Measurements from ENCODE around the gene MRPS11.
"Not testable (repeated sequence)": the region's sequence is repeated elsewhere in the genome, so short reads cannot be mapped to it uniquely, and the experiment has no call there.

Gene MRPS11

GRCh38 chr15:88513195-88513594, 45.7 kb downstream of the MRPS11 start:
- Histone ChIP-seq H3K36me3 (peaks cover 43 to 76% (median 59%) of the 10 kb centered on the region in 11 experiments), H4K20me1 (no peaks in the 10 kb centered on the region), H3K9ac (no peak overlapping the region), H3K9me3 (replicated peaks in 1 of 11) (no peaks in the 10 kb centered on the region), H3K27me3 (no peaks in the 10 kb centered on the region), H3K4me3 (no peak overlapping the region), H3K27ac (no peak overlapping the region), H3K4me1 (peaks cover 0 to 10% (median 0%) of the 10 kb centered on the region in 10 experiments; a peak in 3 of 20 replicates), H3K4me2 (no peak overlapping the region)
- no peak for TF ChIP-seq Cebpa-rat (IDR thresholded peaks at IDR 0.05)

DNA sequence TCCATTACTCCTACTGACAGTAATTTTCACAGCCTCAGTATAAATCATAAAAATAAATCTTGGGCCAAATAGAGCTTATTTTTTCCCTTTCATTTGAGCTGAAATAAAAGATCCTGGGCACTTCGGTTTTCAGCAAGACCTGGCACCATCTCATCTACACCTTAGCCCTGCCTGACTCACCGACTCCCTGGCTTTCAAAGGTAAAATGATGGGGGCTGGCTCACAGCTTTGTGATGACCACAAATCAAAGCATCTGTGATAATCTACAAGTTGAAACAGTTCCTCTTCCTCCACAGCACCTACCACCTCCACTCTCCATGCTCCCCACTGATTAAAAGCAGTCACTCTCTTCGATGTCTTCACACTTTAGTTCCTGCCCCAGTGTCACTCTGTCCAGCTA, 51.4 kb downstream of the MRPS11 start:
- H4K20me1 ChIP-seq, result no peaks in the 10 kb centered on the region
- peaks cover 10 to 52% (median 23%) of the 10 kb centered on the region in 11 experiments; a peak in 17 of 22 replicates for H3K36me3 ChIP-seq
- no peak overlapping the region for H3K9ac ChIP-seq
- TF ChIP-seq Cebpa-rat (IDR thresholded peaks at IDR 0.05), result no peak
- H3K27ac ChIP-seq, result no peak overlapping the region
- H3K4me2 ChIP-seq, result no peak overlapping the region
- no peaks in the 10 kb centered on the region for H3K4me1 ChIP-seq
- no peaks in the 10 kb centered on the region for H3K27me3 ChIP-seq
- no peak overlapping the region for H3K4me3 ChIP-seq
- H3K9me3 ChIP-seq (replicated peaks in 1 of 11), result peaks cover 0 to 11% (median 8%) of the 10 kb centered on the region in 11 experiments; a peak in 12 of 22 replicates

- not testable (repeated sequence) for H3K4me1 ChIP-seq, H3K4me2 ChIP-seq, H3K9ac ChIP-seq, H3K27ac ChIP-seq, H3K27me3 ChIP-seq, H4K20me1 ChIP-seq, H3K4me3 ChIP-seq
- H3K36me3 ChIP-seq, result peaks cover 41 to 71% (median 48%) of the 10 kb centered on the region in 11 experiments
- H3K9me3 ChIP-seq (replicated peaks in 1 of 11), result peaks cover 11 to 34% (median 25%) of the 10 kb centered on the region in 11 experiments; a peak in 19 of 22 replicates
Measured at GRCh38 chr15:88524094-88524493, 56.6 kb downstream of the MRPS11 start.

- no peak for TF ChIP-seq Cebpa-rat (IDR thresholded peaks at IDR 0.05)
- Histone ChIP-seq H3K36me3 (peaks cover 52 to 85% (median 61%) of the 10 kb centered on the region in 11 experiments), H3K27me3 (no peaks in the 10 kb centered on the region), H3K9me3 (replicated peaks in 1 of 11) (peaks cover 11 to 34% (median 25%) of the 10 kb centered on the region in 11 experiments; a peak in 19 of 22 replicates), H3K4me2 (no peak overlapping the region), H3K27ac (no peak overlapping the region), H4K20me1 (no peaks in the 10 kb centered on the region), H3K4me3 (no peak overlapping the region), H3K9ac (no peak overlapping the region), H3K4me1 (no peaks in the 10 kb centered on the region)
Measured at GRCh38 chr15:88525418-88525817, 57.9 kb downstream of the MRPS11 start.

- H3K4me3 ChIP-seq, result no peak overlapping the region
- H3K4me2 ChIP-seq, result no peak overlapping the region
- H3K9me3 ChIP-seq (replicated peaks in 1 of 11), result peaks cover 11 to 34% (median 25%) of the 10 kb centered on the region in 11 experiments; a peak in 19 of 22 replicates
- no peaks in the 10 kb centered on the region for H3K27me3 ChIP-seq
- no peaks in the 10 kb centered on the region for H3K4me1 ChIP-seq
- no peak overlapping the region for H3K9ac ChIP-seq
- H3K36me3 ChIP-seq, result peaks cover 62 to 90% (median 70%) of the 10 kb centered on the region in 11 experiments
- H4K20me1 ChIP-seq, result no peaks in the 10 kb centered on the region
- no peak overlapping the region for H3K27ac ChIP-seq
- TF ChIP-seq Cebpa-rat (IDR thresholded peaks at IDR 0.05), result no peak
Measured at GRCh38 chr15:88526247-88526879, 58.9 kb downstream of the MRPS11 start.

DNA sequence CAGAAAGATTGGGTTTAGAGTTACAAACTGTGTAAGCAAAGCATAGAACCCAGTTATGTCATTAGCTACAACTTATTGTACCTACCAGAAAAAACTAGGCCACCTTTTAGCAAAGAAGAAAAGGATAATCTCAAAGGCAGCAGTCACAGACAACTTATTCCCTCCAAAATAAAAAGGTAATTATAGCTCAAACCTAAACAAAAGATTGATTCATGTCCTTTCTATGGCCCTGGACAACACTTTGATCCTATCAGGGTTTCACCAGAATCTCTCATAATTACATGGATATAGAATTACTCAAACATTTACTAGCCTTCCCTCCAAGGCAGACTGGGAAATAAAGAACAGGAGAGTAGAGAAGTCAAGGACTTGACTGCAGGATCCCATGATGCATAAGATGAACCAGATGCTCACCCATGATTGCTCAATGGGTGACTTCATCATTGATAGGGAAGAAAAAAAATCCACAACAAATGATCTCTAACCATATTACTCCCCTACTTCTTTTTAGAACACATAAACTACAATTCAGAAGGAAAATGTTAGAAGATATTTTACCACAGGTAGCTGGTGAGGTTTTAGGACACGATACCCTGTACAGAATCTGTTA, 61.6 kb downstream of the MRPS11 start:
- H3K36me3 ChIP-seq, result peaks cover 57 to 83% (median 70%) of the 10 kb centered on the region in 11 experiments

More for the DNA sequence above, 61.6 kb downstream of the MRPS11 start:
- peaks cover 11 to 34% (median 22%) of the 10 kb centered on the region in 11 experiments for H3K9me3 ChIP-seq (replicated peaks in 1 of 11)
- H3K27ac ChIP-seq, result no peak overlapping the region
- no peaks in the 10 kb centered on the region for H3K27me3 ChIP-seq
- H3K4me2 ChIP-seq, result no peak overlapping the region
- TF ChIP-seq Cebpa-rat (IDR thresholded peaks at IDR 0.05), result no peak
- no peak overlapping the region for H3K9ac ChIP-seq
- H3K4me1 ChIP-seq, result no peaks in the 10 kb centered on the region
- no peak overlapping the region for H3K4me3 ChIP-seq
- H4K20me1 ChIP-seq, result no peaks in the 10 kb centered on the region

Data from BLaER1 treated with 17β-estradiol and CSF1 and Interleukin-3, amounts not matched to agents 10 nM and 100 nM (cell line).